Adipose tissue (tissue), 3 donors: ENCODE data around the gene ACACA. TPM values are rescaled to one million over a fixed set of nuclear protein-coding genes. Genes with fewer than 3 reads are reported as not detected.

Source experiments
- H3K27ac ChIP-seq: one replicate; pipeline ENCODE4 v1.5.1; 2013; ENCODE audit warnings: low read depth, low read length
- WGBS, 3 donors: extraction: QIAGEN DNeasy Blood & Tissue Kit; methylation state at CpG; one replicate each; pipeline ENCODE4 v1.1.7; 2013; 5-methylcytosine and 5-hydroxymethylcytosine counted together
- polyA plus RNA-seq, 3 donors: library from polyadenylated mRNA; stranded (reverse); fragments of 200-250 nt; gene quantifications; one replicate each; pipeline ENCODE4 v1.2.3, GENCODE V29; 2013
- donor health status: healthy with polysubstance abuse.
- donor health status: Bipolar disorder and iron deficiency.
- donor health status: healthy.

Gene ACACA
- polyA plus RNA-seq, 3 donors, result 9.5 to 40.2 (median 26.5) TPM

GRCh38 chr17:37051381-37051780, 355.3 kb downstream of the ACACA start:
- H3K27ac ChIP-seq, result no peak overlapping the region
- WGBS, 3 donors, result 87 to 98% (median 94%) methylated on average over 5 of the region's 5 CpGs

GRCh38 chr17:37050920-37051319, 355.7 kb downstream of the ACACA start:
- H3K27ac ChIP-seq, result no peak overlapping the region
- 94 to 98% (median 96%) methylated on average over 5 of the region's 5 CpGs for WGBS, 3 donors

- 90 to 96% (median 93%) methylated on average over 5 of the region's 5 CpGs for WGBS, 3 donors
Observed at GRCh38 chr17:37048811-37049210, 357.8 kb downstream of the ACACA start.

GRCh38 chr17:37047631-37048104, 359.0 kb downstream of the ACACA start:
- no peak overlapping the region for H3K27ac ChIP-seq
- WGBS, 3 donors, result 4 to 8% (median 7%) methylated on average over 9 of the region's 9 CpGs

More at GRCh38 chr17:37048811-37049210, 357.8 kb downstream of the ACACA start:
- H3K27ac ChIP-seq, result no peak overlapping the region

- 68 to 76% (median 74%) methylated on average over 7 of the region's 7 CpGs for WGBS, 3 donors
- H3K27ac ChIP-seq, result no peak overlapping the region
Observed at GRCh38 chr17:37045351-37045922, 361.2 kb downstream of the ACACA start.

GRCh38 chr17:37043201-37043600, 363.4 kb downstream of the ACACA start:
- WGBS, 3 donors, result 85 to 91% (median 91%) methylated on average over 3 of the region's 3 CpGs
- H3K27ac ChIP-seq, result no peak overlapping the region

GRCh38 chr17:37041932-37042331, 364.7 kb downstream of the ACACA start:
- no peak overlapping the region for H3K27ac ChIP-seq

- no peak overlapping the region for H3K27ac ChIP-seq
- WGBS, 3 donors, result 71 to 80% (median 79%) methylated on average over 6 of the region's 6 CpGs
Observed at GRCh38 chr17:37039269-37039668, 367.4 kb downstream of the ACACA start.

GRCh38 chr17:37037590-37038155, 369.0 kb downstream of the ACACA start:
- 81 to 88% (median 86%) methylated on average over 5 of the region's 5 CpGs for WGBS, 3 donors
- H3K27ac ChIP-seq, result no peak overlapping the region

Other genes with a start within 250 kb of the ACACA start
- gene C17orf78, start 30.9 kb downstream of the ACACA start, polyA plus RNA-seq, result not detected
- 1 to 10 TPM; 4.5 to 8.3 (median 6.8) TPM for gene TADA2A, start 50 bp upstream of the ACACA start, polyA plus RNA-seq
- gene DUSP14, start 83.1 kb upstream of the ACACA start, polyA plus RNA-seq, result 10 to 100 TPM in 2 of 3 donors, 1 to 10 TPM in 1; 3.2 to 35.1 (median 13.0) TPM
- 1 to 10 TPM; 6.3 to 10.0 (median 9.4) TPM for gene SYNRG, start 202.6 kb upstream of the ACACA start, polyA plus RNA-seq
- gene DDX52, start 236.6 kb upstream of the ACACA start, polyA plus RNA-seq, result 1 to 10 TPM; 4.6 to 7.9 (median 6.4) TPM